Muscle of leg (tissue), 11 donors: ENCODE measurements around the gene PPY. TPM values are rescaled to one million over a fixed set of nuclear protein-coding genes. Genes with fewer than 3 reads are reported as not detected.

Experiments used
- DNase-seq: peaks from one replicate; pipeline ENCODE4 v3.0.0; 2013
- H3K27ac ChIP-seq: one replicate; pipeline ENCODE4 v1.5.1; 2013; ENCODE audit warnings: mild to moderate bottlenecking, low read length, control low read depth
- H3K27me3 ChIP-seq: one replicate; pipeline ENCODE4 v1.6.1; 2013; ENCODE audit warnings: low read length; ENCODE audit not compliant: control insufficient read depth, insufficient read depth
- H3K36me3 ChIP-seq: one replicate; pipeline ENCODE4 v1.6.1; 2013; ENCODE audit warnings: low read length; ENCODE audit not compliant: control insufficient read depth, insufficient read depth
- H3K4me1 ChIP-seq: one replicate; pipeline ENCODE4 v1.6.1; 2013; ENCODE audit warnings: low read length; ENCODE audit not compliant: control insufficient read depth, insufficient read depth
- H3K4me3 ChIP-seq: one replicate; pipeline ENCODE4 v1.5.1; 2013; ENCODE audit warnings: low read length, control low read depth
- H3K9me3 ChIP-seq: replicated peaks from 2 replicates; pipeline ENCODE4 v1.6.1; 2013; ENCODE audit warnings: low read depth, low read length; ENCODE audit not compliant: control insufficient read depth
- WGBS: methylation state at CpG from one replicate; pipeline ENCODE4 v1.1.5; 2013; ENCODE audit warnings: missing lambda C conversion rate; ENCODE audit not compliant: insufficient coverage; 5-methylcytosine and 5-hydroxymethylcytosine counted together
- polyA plus RNA-seq, 8 donors: library from polyadenylated mRNA; unstranded; fragments of 120-200 nt; gene quantifications; one replicate each; pipeline versions ENCODE4 v1.2.1 to v1.2.3, GENCODE V29; 2013; ENCODE audit warnings: inconsistent platforms in 1 of 8, low replicate concordance in 1 of 8; ENCODE audit not compliant: insufficient read length in 8 of 8, insufficient read depth in 1 of 8
- total RNA-seq: library from RNA; stranded (reverse); fragments of 120-200 nt; gene quantifications from one replicate; pipeline ENCODE4 v1.2.4, GENCODE V29; 2013

The PPY gene
- total and polyA plus RNA-seq, 9 donors = 0.18 to 0.57 (median 0.46) TPM; not detected in 3

- peaks cover 4% of the 10 kb centered on the region for H3K4me1 ChIP-seq
- 12% methylated on average over 43 of the region's 43 CpGs for WGBS
- no peak for DNase-seq
- H3K9me3 ChIP-seq = no peaks in the 10 kb centered on the region
- no peaks in the 10 kb centered on the region for H3K36me3 ChIP-seq
- peaks cover 38% of the 10 kb centered on the region for H3K27me3 ChIP-seq
- peak overlapping the region; percentile 30 for H3K4me3 ChIP-seq
- H3K27ac ChIP-seq = no peak overlapping the region
Observed at GRCh38 chr17:43917348-43918025, 24.8 kb downstream of the PPY start.

- Histone ChIP-seq H3K27me3 (peaks cover 42% of the 10 kb centered on the region), H3K27ac (no peak overlapping the region), H3K4me1 (peaks cover 4% of the 10 kb centered on the region), H3K4me3 (no peak overlapping the region), H3K9me3 (no peaks in the 10 kb centered on the region), H3K36me3 (no peaks in the 10 kb centered on the region)
- 44% methylated on average over 3 of the region's 8 CpGs for WGBS
- no peak for DNase-seq
Observed at GRCh38 chr17:43917016-43917347, 25.3 kb downstream of the PPY start.

- H3K4me3 ChIP-seq = no peak overlapping the region
- H3K27me3 ChIP-seq = peaks cover 44% of the 10 kb centered on the region
- no peak for DNase-seq
- H3K4me1 ChIP-seq = peaks cover 4% of the 10 kb centered on the region
- no peaks in the 10 kb centered on the region for H3K9me3 ChIP-seq
- WGBS = 98% methylated on average over 4 of the region's 4 CpGs
- H3K27ac ChIP-seq = no peak overlapping the region
- no peaks in the 10 kb centered on the region for H3K36me3 ChIP-seq
Observed at GRCh38 chr17:43916385-43916784, 25.9 kb downstream of the PPY start.

GRCh38 chr17:43915559-43915958, 26.7 kb downstream of the PPY start:
- H3K4me3 ChIP-seq = no peak overlapping the region
- peaks cover 40% of the 10 kb centered on the region for H3K27me3 ChIP-seq
- H3K4me1 ChIP-seq = peaks cover 4% of the 10 kb centered on the region
- no peaks in the 10 kb centered on the region for H3K9me3 ChIP-seq
- 36% methylated on average over 2 of the region's 3 CpGs for WGBS
- DNase-seq = no peak
- no peak overlapping the region for H3K27ac ChIP-seq
- H3K36me3 ChIP-seq = no peaks in the 10 kb centered on the region

- Histone ChIP-seq H3K4me3 (no peak overlapping the region), H3K27me3 (peaks cover 43% of the 10 kb centered on the region), H3K4me1 (peaks cover 4% of the 10 kb centered on the region), H3K27ac (no peak overlapping the region), H3K9me3 (no peaks in the 10 kb centered on the region), H3K36me3 (no peaks in the 10 kb centered on the region)
- WGBS = no CpG with 5 or more reads among the region's 2 CpGs
- no peak for DNase-seq
Observed at GRCh38 chr17:43914451-43914850, 27.8 kb downstream of the PPY start.

GRCh38 chr17:43913584-43913983, 28.7 kb downstream of the PPY start:
- WGBS = 54% methylated on average over 4 of the region's 6 CpGs
- Histone ChIP-seq H3K36me3 (no peaks in the 10 kb centered on the region), H3K27ac (no peak overlapping the region), H3K27me3 (peaks cover 44% of the 10 kb centered on the region), H3K4me3 (no peak overlapping the region), H3K9me3 (no peaks in the 10 kb centered on the region), H3K4me1 (peaks cover 5% of the 10 kb centered on the region)
- no peak for DNase-seq

- Histone ChIP-seq H3K4me1 (peaks cover 9% of the 10 kb centered on the region), H3K27me3 (peaks cover 43% of the 10 kb centered on the region)
- 94% methylated on average over 1 of the region's 4 CpGs for WGBS
Observed at GRCh38 chr17:43912635-43913304, 29.5 kb downstream of the PPY start.

GRCh38 chr17:43911904-43912303, 30.4 kb downstream of the PPY start:
- no peaks in the 10 kb centered on the region for H3K9me3 ChIP-seq
- no peaks in the 10 kb centered on the region for H3K36me3 ChIP-seq
- H3K4me3 ChIP-seq = no peak overlapping the region
- no peak for DNase-seq
- peaks cover 18% of the 10 kb centered on the region for H3K4me1 ChIP-seq
- 60% methylated on average over 4 of the region's 8 CpGs for WGBS
- H3K27me3 ChIP-seq = peaks cover 43% of the 10 kb centered on the region
- H3K27ac ChIP-seq = no peak overlapping the region

More at GRCh38 chr17:43912635-43913304, 29.5 kb downstream of the PPY start:
- DNase-seq = no peak
- H3K4me3 ChIP-seq = no peak overlapping the region
- no peak overlapping the region for H3K27ac ChIP-seq
- H3K9me3 ChIP-seq = no peaks in the 10 kb centered on the region
- H3K36me3 ChIP-seq = no peaks in the 10 kb centered on the region

GRCh38 chr17:43909537-43910231, 32.6 kb downstream of the PPY start:
- H3K27ac ChIP-seq = no peak overlapping the region
- H3K36me3 ChIP-seq = no peaks in the 10 kb centered on the region
- H3K4me3 ChIP-seq = no peak overlapping the region
- peaks cover 55% of the 10 kb centered on the region for H3K27me3 ChIP-seq
- H3K9me3 ChIP-seq = no peaks in the 10 kb centered on the region
- no peak for DNase-seq
- peaks cover 35% of the 10 kb centered on the region for H3K4me1 ChIP-seq
- 66% methylated on average over 3 of the region's 7 CpGs for WGBS

- Histone ChIP-seq H3K36me3 (no peaks in the 10 kb centered on the region), H3K9me3 (no peaks in the 10 kb centered on the region), H3K27me3 (peaks cover 52% of the 10 kb centered on the region), H3K4me1 (peaks cover 35% of the 10 kb centered on the region), H3K27ac (peak overlapping the region; percentile 84), H3K4me3 (peak overlapping the region; percentile 82)
- DNase-seq = peak; percentile 94
- 14% methylated on average over 19 of the region's 26 CpGs for WGBS
Observed at GRCh38 chr17:43907998-43908721, 34.1 kb downstream of the PPY start.
